Stimulated activated effector memory CD8-positive, alpha-beta T cell treated with anti-CD3 and anti-CD28 coated beads, Interleukin-12 subunit alpha, Interleukin-12 subunit beta, amount 100 ng/mL, for 72 hours (primary cell): ENCODE measurements around the gene SFMBT1.
"Not testable (repeated sequence)": the region's sequence is repeated elsewhere in the genome, so short reads cannot be mapped to it uniquely, and the experiment has no call there.

ENCODE experiments used
- ATAC-seq: fragments of 150-1000 bp; cut with Tn5 transposase; 2 replicates; pipeline ENCODE4 v1.10.0; 2021
- DNase-seq, 2 donors: peaks; one replicate each; pipeline ENCODE4 v3.0.0; 2021 to 2022; ENCODE audit warnings: low spot score in 2 of 2
- H3K27ac Mint-ChIP-seq: one replicate; pipeline ENCODE4 v1.8.0; 2022; ENCODE audit warnings: mild to moderate bottlenecking, mixed read lengths
- H3K36me3 Mint-ChIP-seq: one replicate; pipeline ENCODE4 v1.8.0; 2022; ENCODE audit warnings: mild to moderate bottlenecking, mixed read lengths
- H3K4me1 Mint-ChIP-seq: one replicate; pipeline ENCODE4 v1.8.0; 2022; ENCODE audit warnings: mixed read lengths
- H3K4me3 Mint-ChIP-seq: one replicate; pipeline ENCODE4 v1.8.0; 2022; ENCODE audit warnings: mild to moderate bottlenecking, mixed read lengths
- H3K9me3 Mint-ChIP-seq: one replicate; pipeline ENCODE4 v1.8.0; 2022; ENCODE audit warnings: mixed read lengths

Gene SFMBT1

GRCh38 chr3:53056442-53056841 lies 10.6 kb upstream of the SFMBT1 start:
- Mint-ChIP-seq H3K36me3 (no peaks in the 10 kb centered on the region), H3K4me3 (no peak overlapping the region), H3K27ac (no peak overlapping the region), H3K4me1 (no peaks in the 10 kb centered on the region), H3K9me3 (no peaks in the 10 kb centered on the region)
- ATAC-seq (peak; percentile 55), DNase-seq (no peak)

GRCh38 chr3:53054233-53054632 lies 8.4 kb upstream of the SFMBT1 start:
- not testable (repeated sequence) for DNase-seq, H3K4me1 Mint-ChIP-seq, H3K9me3 Mint-ChIP-seq, H3K27ac Mint-ChIP-seq, ATAC-seq, H3K4me3 Mint-ChIP-seq, H3K36me3 Mint-ChIP-seq

GRCh38 chr3:53051929-53052328 lies 6.1 kb upstream of the SFMBT1 start:
- Mint-ChIP-seq H3K27ac (no peak overlapping the region), H3K4me1 (peaks cover 6% of the 10 kb centered on the region), H3K9me3 (no peaks in the 10 kb centered on the region), H3K36me3 (peaks cover 4% of the 10 kb centered on the region), H3K4me3 (no peak overlapping the region)
- DNase-seq (no peak), ATAC-seq (peak; percentile 44)

GRCh38 chr3:53049987-53050386 lies 4.1 kb upstream of the SFMBT1 start:
- Mint-ChIP-seq H3K27ac (no peak overlapping the region), H3K4me3 (no peak overlapping the region), H3K4me1 (peaks cover 10% of the 10 kb centered on the region), H3K36me3 (peaks cover 12% of the 10 kb centered on the region), H3K9me3 (no peaks in the 10 kb centered on the region)
- DNase-seq (no peak), ATAC-seq (no peak)

GRCh38 chr3:53046171-53047170 lies 598 bp upstream of the SFMBT1 start:
- Mint-ChIP-seq H3K9me3 (no peaks in the 10 kb centered on the region), H3K36me3 (peaks cover 19% of the 10 kb centered on the region), H3K27ac (peak overlapping the region; percentile 88), H3K4me3 (peak overlapping the region; percentile 85), H3K4me1 (peaks cover 31% of the 10 kb centered on the region)
- DNase-seq (peak; percentile 59 to 84), ATAC-seq (peak; percentile 69)

- Mint-ChIP-seq H3K9me3 (no peaks in the 10 kb centered on the region), H3K36me3 (peaks cover 19% of the 10 kb centered on the region), H3K27ac (peak overlapping the region; percentile 94), H3K4me3 (peak overlapping the region; percentile 87), H3K4me1 (peaks cover 39% of the 10 kb centered on the region)
- DNase-seq (peak; percentile 35 to 74), ATAC-seq (peak; percentile 62)
Measured at GRCh38 chr3:53044711-53045517, 959 bp downstream of the SFMBT1 start.

GRCh38 chr3:53044371-53044710 lies 1.5 kb downstream of the SFMBT1 start:
- no peak for ATAC-seq
- Mint-ChIP-seq H3K27ac (peak overlapping the region; percentile 94), H3K9me3 (no peaks in the 10 kb centered on the region), H3K4me3 (peak overlapping the region; percentile 87), H3K36me3 (peaks cover 19% of the 10 kb centered on the region), H3K4me1 (peaks cover 40% of the 10 kb centered on the region)
- no peak for DNase-seq

GRCh38 chr3:53043738-53044137 lies 2.1 kb downstream of the SFMBT1 start:
- DNase-seq = no peak
- H3K4me3 Mint-ChIP-seq = peak overlapping the region; percentile 87
- ATAC-seq = no peak
- H3K9me3 Mint-ChIP-seq = no peaks in the 10 kb centered on the region
- H3K4me1 Mint-ChIP-seq = peaks cover 46% of the 10 kb centered on the region
- H3K36me3 Mint-ChIP-seq = peaks cover 19% of the 10 kb centered on the region
- peak overlapping the region; percentile 94 for H3K27ac Mint-ChIP-seq

- Mint-ChIP-seq H3K4me3 (peak overlapping the region; percentile 87), H3K27ac (no peak overlapping the region)
Measured at GRCh38 chr3:53042651-53043050, 3.2 kb downstream of the SFMBT1 start.

GRCh38 chr3:53040351-53040820 lies 5.5 kb downstream of the SFMBT1 start:
- H3K4me1 Mint-ChIP-seq = peaks cover 60% of the 10 kb centered on the region
- no peak overlapping the region for H3K4me3 Mint-ChIP-seq
- no peak overlapping the region for H3K27ac Mint-ChIP-seq
- ATAC-seq (peak; percentile 68), DNase-seq (no peak)
- peaks cover 7% of the 10 kb centered on the region for H3K36me3 Mint-ChIP-seq
- H3K9me3 Mint-ChIP-seq = no peaks in the 10 kb centered on the region

More at GRCh38 chr3:53042651-53043050, 3.2 kb downstream of the SFMBT1 start:
- ATAC-seq (no peak), DNase-seq (no peak)
- peaks cover 19% of the 10 kb centered on the region for H3K36me3 Mint-ChIP-seq
- peaks cover 54% of the 10 kb centered on the region for H3K4me1 Mint-ChIP-seq
- no peaks in the 10 kb centered on the region for H3K9me3 Mint-ChIP-seq

- ATAC-seq (no peak), DNase-seq (no peak)
- Mint-ChIP-seq H3K4me3 (no peak overlapping the region), H3K9me3 (no peaks in the 10 kb centered on the region), H3K4me1 (peaks cover 61% of the 10 kb centered on the region), H3K27ac (peak overlapping the region; percentile 24), H3K36me3 (no peaks in the 10 kb centered on the region)
Measured at GRCh38 chr3:53039376-53039752, 6.5 kb downstream of the SFMBT1 start.

GRCh38 chr3:53038679-53039375 lies 7.0 kb downstream of the SFMBT1 start:
- H3K9me3 Mint-ChIP-seq = no peaks in the 10 kb centered on the region
- H3K4me3 Mint-ChIP-seq = peak overlapping the region; percentile 2
- ATAC-seq (peak; percentile 65), DNase-seq (no peak)
- H3K4me1 Mint-ChIP-seq = peaks cover 57% of the 10 kb centered on the region
- H3K36me3 Mint-ChIP-seq = peaks cover under 1% of the 10 kb centered on the region
- H3K27ac Mint-ChIP-seq = peak overlapping the region; percentile 24

- Mint-ChIP-seq H3K27ac (peak overlapping the region; percentile 27), H3K4me3 (peak overlapping the region; percentile 23), H3K9me3 (no peaks in the 10 kb centered on the region), H3K36me3 (peaks cover 5% of the 10 kb centered on the region), H3K4me1 (peaks cover 48% of the 10 kb centered on the region)
- no peak for ATAC-seq
- DNase-seq = no peak
Measured at GRCh38 chr3:53035825-53036619, 9.9 kb downstream of the SFMBT1 start.

- not testable (repeated sequence) for H3K27ac Mint-ChIP-seq, H3K36me3 Mint-ChIP-seq, ATAC-seq, DNase-seq, H3K4me3 Mint-ChIP-seq, H3K9me3 Mint-ChIP-seq
- H3K4me1 Mint-ChIP-seq = peaks cover 46% of the 10 kb centered on the region
Measured at GRCh38 chr3:53035018-53035417, 10.9 kb downstream of the SFMBT1 start.
